NOMO-1 treated with DMSO at 0.1 percent for 48 hours (cell line): ENCODE measurements around the gene SYTL3.

Experiments used
- DNase-seq: peaks from one replicate; lab custom pipeline; 2025; ENCODE audit not compliant: unreplicated experiment; lab: John Stamatoyannopoulos, UW

Gene SYTL3

DNA sequence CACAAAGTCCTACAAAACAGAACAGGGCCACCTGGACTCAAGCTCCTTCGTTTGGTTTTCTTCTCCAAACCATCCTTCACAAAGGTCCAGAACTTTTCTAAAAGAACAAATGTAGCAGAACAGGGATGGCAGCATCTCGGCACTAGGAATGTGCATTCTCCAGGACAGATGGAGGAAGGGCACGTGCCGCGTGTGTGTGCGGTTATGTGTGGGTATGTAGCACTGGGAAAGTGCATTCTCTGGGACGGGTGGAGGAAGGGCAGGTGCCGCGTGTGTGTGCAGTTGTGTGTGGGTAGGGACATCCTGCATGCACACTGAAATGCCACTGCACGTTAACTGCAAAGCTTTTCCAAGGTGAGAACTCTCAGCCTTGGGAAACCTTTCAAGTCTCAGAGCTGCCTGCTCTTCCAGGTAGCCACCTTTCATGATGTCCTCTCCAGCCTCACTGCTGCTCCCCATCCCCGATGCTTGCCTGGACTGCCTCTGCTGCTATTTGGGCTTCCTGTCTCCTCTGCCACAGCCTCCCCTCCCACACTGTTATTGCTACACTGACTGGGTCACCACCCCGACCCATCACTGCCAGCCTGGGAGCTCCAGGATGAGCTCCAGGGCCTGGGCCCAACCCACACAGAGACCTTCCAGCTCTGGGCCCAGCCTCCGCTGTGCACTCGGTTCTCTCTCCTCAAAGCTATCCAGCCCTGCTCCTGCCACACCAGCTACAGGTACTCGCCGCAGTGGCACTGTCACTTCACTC lies 121.7 kb downstream of the SYTL3 start:
- no peak for DNase-seq

DNA sequence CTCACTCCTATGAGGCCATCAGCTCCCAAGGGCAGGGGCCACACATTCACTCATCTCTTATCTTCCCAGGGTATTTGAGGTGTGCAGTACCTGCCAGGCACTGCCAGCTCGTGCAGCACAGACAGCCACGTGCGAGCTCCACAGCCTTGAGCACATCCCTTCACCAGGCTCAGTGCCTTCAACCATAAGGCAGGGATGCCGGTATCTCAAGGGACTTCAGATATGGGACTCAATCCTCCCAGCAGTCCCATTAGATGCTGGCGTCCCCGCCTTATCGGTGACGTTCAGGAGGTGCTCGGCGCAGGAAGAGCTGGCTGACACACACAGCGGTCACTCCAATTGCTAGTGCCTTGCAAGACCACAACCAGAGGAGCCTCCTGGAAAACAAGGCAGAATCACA lies 122.3 kb downstream of the SYTL3 start:
- no peak for DNase-seq

DNA sequence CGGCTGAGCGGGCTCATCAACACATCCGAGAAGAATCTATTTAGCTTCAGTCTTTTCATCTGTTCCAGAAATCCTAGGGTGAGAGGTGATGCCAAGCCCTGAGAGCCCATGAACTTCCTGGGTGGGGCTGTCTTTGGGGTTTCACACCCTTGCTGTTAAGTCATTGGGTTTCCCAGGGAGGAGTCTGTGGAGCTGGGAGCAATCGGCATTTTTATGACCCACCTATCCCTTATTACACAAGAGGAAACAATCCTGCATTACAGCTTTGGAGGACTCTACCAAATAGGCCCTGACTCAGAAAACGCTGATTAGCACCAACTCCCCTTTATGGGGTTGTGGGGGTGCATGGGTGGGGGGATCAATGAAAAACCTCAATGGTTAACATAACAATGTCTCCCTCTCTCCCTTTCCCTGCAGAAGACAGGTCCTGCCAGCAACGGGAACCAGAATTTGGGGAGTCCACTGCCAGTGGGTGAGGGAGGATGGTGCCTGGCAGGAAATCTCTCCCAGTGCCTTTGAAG lies 123.1 kb downstream of the SYTL3 start:
- DNase-seq = no peak

DNA sequence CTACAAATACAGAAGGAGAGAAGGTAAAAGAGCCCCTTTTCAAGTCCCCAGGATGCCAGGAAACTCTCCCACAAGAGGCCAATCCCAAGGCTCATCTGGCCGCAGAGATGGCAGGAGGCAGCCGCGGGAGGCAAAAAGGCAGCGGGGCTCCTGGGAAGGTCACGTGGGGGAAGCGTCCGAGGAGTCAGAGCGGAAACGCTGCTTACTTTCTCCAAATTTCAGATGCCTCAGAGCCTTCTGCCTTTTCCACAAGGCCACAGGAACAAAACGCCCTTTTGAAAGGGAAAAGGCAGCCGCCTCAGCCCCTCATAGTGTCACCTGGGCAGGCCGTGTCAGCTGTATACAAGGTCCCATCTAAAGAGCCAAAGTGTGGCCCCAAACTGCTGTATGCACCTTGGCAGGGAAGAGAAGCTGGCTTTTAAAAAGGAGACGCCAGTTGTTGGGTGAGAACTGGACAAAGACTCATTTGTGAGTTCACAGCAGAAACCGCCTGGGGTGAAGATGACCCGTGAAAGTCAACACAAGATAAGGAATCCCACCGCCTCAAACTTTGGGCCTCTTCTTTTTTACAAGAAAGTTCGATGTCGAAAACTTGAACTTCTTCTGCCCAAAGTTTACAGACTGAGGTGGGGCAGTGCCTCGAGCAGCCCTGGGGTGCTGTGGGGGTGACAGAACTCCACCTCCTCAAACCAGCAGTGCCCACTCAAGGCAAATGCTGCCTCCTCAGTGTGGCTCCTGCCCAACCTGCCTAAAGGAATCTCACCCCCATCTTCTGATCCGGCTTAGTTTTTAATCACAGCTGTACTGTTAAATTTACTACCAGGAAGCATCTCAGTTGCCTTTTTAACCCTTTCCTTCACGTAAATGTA lies 124.0 kb downstream of the SYTL3 start:
- DNase-seq = no peak

DNA sequence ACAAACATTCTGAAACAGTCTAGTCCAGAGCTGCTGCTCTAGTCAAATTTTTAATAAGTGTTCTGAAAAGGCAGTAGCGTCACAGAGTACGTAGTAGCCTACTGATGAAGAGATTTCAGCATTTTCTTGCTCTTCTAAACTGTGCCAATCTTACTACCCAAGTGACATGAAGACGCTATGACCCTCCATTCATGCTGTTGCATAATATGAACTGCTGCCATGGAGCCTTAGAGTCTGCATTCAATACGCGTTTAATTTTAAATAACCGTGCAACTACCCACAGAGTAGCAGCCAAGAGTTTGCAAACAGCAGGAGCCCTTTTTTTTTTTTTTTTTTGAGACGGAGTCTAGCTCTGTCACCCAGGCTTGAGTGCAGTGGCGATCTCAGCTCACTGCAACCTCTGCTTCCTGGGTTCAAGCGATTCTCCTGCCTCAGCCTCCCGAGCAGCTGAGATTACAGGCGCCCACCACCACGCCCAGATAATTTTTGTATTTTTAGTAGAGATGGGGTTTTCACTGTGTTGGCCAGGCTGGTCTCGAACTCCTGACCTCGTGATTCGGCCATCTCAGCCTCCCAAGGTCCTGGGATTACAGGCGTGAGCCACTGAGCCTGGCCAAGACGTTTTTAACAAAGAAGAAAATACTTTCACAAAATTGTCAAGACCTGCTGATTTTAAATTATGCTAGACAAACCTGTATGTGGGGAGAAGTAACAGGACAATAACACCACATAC lies 125.0 kb downstream of the SYTL3 start:
- DNase-seq = no peak

DNA sequence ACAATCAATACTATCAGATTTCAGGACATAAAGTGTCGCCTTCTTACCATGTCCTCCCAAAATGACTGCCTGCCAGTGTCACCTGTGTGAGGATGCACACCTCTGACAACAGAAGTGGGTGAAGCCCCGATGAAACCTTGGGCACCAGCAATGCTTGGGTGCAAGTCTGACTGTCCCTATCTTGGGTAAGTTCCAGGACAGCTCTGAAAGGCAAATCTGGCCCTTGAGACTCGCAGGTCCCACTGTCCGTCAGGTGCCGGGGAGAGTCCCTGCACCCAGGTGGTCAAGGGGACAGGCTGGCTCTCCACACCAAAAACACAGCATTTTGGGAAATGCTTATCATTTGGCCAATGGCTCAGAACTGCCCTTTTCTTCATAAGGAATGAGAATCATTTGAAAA lies 126.0 kb downstream of the SYTL3 start:
- DNase-seq = no peak

DNA sequence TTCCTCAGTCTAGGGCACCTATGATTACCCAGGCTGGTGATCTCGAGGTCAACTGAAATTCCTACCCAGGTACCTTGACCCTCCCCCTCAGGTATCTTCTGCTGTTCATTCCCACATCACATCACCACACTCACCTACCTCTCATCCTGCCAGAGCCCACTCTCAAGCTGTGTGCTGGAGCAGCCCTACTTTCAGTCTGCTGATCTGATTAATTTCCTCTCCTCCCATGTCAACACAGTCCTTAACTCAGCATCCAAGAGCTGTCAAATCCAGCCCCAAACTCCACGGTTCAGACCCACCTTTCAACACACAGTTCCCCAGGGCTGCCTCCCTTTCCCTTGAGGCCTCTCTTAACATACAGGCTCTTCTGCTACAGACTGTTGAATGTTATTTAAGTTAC lies 126.9 kb downstream of the SYTL3 start:
- no peak for DNase-seq

DNA sequence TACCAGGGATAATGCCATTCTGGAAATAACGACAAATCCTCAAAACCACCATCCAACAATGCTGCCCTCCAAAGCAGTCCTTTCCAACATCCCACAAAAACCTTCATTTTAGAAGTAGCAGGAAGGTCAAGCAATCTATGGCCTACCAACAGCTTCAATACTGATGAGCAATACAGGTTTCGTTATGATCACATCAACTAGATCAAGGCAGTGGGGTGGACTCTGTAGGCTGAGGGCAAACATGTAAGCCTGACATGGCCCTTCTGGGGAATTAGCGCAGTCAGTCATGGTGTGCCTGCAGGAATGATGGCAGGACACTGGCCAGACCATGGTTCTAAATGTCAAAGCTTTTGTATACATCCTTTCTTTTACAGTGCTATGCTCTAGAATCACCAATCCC lies 127.7 kb downstream of the SYTL3 start:
- no peak for DNase-seq

DNA sequence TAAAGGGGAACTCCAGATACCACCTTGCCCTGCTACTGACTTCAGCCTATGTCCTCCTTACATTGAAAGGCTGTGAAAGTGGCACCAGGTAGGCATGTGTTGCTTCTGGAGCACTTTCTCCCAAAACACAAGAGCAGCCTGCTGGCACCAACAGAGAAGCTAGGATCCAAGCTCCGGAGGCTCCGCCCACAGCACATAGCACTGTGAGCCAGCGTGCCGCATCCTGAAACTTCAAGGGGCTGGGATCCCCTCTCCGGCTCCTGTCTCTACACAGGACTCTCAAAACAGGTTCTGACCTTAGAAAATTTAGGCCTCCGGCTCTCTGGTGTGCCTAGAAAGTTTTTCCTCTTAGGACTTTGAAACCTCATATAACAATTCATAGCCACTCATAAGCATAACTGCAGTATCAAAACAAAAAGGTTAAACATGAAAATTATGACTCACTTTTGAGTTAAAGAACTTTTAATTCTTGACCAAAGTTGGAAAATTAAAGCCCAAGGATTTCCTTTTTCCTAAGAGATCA lies 128.2 kb downstream of the SYTL3 start:
- no peak for DNase-seq

DNA sequence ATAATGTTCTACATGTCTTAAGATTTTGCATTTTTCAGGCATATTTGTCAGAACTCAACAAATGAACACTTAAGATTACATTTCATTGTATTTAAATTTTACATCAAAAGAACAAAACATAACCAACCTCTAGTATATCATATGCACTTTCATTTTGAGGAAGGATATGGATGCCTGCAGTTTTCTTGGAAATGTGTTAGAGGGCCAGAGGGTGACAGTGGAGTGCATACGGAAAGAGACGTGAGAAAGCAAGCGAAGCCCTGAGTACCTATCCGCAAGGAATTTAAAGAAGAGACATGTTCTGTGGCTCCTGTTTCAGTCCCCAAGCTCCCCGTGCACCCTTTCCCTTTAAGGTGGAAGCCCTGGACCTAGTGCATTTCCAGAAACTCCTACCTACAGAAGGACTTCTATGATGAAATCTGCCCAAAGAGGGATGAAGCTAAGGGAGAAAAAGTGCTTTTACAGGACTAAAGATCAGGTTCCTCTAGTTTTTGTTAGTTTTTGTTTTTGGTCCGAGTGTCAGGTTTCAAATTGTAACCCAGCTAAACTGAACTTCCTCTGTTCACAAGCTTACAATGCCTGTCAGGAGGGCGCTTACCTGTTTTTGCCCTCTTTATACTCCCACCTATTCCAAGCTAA lies 130.5 kb downstream of the SYTL3 start:
- DNase-seq = no peak

DNA sequence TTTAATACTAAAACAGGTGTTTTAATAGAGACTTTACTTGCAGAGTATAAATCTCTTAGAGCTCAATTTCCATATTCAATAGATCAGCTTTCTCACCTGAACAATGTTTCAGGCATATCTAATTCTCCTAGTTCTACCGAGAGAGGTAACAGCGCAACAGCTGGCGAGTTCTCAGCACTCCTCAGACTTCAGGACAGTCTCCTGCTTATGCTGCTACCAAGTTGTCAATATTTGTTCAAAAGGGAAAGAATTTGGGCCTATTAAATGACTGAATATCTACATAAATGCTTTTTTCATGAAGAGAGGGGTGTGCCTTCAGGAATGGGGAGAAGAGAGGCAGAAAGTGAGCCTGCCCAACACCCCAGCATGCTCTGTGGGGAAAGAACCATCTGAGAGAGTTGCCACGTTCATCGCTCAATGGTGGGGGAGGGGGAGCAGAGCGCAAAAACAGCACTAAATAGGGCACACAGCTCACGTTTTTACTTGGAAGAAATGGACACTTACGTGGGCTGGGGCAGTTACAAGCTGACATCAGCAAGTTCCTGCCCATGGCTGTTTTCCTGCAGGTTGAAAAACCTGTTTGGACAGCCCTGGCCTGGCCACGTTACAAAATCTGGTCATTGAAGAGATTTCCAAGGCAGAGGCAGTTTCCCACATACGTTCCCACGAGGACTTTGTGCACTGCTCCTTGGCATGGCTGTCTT lies 131.3 kb downstream of the SYTL3 start:
- DNase-seq = no peak

DNA sequence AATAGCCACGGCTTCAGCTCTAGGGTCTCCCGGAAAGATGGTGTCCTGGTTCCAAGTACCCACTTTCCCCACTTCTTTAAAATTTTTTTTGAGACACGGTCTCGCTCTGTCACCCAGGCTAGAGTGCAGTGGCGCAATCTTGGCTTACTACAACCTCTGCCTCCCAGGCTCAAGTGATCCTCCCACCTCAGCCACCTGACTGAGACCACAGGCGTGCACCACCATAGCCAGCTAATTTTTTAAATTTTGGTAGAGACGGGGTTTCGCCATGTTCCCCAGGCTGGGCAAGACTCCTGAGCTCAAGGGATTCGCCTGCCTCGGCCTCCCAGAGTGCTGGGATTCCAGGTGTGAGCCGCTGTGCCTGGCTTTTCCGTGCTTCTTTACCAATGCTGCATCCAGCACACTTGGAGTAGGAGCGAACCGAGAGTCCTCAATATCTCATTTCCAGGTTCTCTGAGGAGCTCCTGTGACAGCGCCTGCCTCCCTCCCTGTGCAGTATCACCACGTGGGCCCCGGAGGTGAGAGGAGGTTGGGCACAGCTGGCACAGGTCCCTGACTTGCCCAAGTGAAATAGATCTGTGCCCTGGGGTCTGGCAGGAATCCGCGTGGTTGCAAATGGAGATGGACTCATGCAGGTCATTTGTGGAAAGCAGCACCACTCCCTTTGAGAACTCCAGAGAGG lies 132.0 kb downstream of the SYTL3 start:
- no peak for DNase-seq

DNA sequence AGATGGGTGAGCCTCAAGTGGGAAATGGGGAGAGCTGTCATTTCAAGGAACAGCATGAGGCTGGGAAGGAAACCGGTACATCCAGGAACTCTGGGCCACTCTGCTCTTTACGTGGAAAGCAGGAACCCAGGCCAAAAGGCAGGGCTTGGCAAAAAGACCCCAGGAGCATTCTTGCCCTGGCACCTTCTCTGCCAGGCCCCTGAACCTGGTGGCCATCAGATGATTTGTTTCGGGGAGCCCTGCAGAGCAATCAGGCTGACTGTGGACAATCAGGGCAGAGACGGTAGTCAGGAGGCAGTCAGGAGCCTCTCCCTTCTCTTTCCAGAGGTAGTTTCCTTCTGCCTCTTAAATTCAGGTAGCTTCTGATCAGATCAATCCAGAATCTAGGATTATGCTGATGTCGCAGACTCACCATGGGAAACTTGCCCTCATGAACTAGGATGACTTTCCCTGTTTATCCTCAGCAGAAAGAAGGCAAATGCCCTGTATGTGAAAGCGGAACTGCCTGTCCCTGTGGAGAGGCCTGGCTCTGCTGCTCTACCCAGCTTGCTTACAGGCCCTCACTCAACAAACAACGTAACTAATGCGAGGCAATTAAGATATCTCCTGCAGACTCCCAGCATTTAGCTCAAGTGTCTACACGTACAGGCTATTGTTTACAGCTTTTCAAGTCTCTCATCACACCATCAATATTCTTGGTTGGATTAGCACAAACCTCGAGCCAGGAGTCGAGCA lies 132.7 kb downstream of the SYTL3 start:
- no peak for DNase-seq

DNA sequence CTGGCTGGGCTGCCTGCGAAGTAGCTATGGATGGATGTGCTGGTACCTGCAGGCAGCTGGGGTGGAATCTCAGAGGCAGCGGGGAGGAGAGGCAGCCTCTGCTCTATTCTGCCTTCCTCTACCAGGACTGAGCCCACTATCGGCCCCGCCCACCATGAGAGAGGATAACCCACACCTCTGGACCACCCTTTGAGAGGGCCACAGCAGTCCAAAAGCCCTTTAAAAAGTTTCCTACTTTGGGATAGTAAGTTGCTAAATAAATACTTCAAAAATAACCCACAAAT lies 133.3 kb downstream of the SYTL3 start:
- no peak for DNase-seq

DNA sequence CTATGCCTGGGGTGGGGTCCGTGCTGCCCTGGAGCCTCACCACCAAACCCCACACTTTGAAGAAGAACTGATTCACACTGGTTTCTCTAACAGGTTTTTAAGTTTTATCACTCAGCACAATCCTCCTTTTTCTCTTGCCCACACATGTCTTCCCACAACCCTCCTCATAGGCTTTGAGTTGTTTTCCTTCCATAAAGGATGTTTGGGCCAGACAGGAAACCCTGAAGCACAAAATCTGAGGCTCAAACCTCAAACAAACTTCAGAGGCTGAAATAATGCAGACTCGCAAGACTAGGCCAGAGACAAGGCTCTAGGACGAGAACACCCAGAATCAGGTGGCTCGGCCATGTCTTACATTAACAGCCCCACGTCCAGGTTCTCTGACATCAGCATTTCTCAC lies 134.0 kb downstream of the SYTL3 start:
- no peak for DNase-seq

DNA sequence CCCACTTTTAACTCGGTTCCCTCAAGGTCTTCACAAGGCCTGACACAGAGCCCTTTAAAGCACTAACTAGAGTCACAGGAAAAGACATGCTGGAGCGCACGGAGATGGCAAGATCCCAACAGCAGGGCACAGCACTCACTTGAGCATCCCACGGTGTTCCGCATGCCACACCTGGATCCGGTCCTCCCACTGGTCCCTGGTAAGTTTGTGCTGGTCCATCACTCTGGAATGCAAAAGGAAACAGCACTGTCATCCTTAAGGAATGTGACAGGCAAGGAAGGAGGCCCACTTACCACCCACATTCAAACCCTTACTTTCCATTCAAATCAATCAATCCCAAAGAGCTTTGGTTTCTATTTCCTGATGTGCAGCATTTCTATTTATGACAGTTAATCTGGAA lies 134.7 kb downstream of the SYTL3 start:
- no peak for DNase-seq

DNA sequence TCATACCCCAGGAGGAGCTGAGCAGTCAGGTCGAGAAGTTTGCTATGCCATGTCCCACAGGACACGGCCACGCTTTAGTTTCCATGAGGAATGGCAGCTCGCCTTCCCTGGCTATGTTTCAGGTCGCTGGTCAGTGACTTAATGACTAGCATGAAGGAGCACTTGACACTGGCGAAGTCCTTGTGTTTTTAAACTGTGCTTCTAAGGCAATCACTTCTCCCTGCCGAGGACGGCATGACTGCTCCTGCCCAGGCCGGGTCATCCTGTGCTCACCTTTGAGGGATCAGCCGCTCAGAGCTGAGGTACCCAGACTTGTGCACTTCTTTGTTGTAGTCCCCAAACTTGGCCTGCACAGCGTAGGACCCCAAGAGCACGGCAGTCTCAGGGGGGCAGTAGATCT lies 135.2 kb downstream of the SYTL3 start:
- no peak for DNase-seq

DNA sequence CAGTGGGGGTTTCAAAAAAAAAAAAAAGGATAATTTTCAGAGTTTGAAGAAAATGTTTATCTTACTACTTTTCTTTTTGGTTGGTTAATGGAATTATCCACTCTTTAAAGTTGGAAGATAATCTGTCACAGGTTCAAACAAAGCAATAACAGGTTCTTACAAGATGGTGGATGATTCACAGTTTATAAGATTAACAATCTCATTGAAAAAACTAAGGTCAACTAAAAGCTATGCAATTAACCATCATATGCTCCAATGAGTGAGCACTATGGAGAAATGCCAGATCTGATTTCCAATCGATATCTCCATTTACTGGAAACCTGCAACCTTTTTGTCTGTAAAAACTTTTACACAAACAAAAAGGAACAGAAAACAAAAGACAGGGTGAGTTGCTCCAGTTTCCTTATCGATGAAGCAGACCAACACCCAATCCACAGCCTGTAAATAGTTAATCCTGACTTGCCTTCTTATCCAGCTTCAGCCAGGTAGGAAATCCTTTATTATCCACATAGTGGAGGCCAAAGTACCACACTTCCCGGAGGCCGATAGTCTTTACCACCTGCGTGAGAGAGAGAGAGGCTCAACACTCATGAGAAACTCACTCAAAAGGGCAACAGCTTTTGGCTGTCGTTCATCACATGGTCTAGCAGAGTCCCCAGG lies 136.9 kb downstream of the SYTL3 start:
- no peak for DNase-seq

DNA sequence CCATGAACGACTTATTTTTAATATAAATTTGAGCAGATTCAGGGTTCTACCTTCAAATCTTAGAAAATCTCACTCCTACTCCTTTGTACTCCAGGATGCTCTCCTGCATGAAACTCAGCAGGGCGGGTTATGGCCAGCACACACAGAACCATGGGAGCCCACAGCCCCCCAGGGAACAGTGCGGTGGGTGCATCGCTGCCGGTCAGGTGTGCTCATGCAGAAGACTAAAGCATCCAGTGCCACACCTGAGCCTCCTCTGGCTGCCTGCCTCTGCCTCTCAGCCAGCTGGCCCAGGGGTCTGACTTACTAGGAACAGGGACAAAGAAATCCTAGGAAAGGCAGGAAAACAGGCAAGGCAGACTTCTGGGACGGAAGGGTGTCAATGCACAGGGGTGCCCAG lies 137.5 kb downstream of the SYTL3 start:
- DNase-seq = no peak
